ENCODE measurements around the gene ZFP64. TPM values are rescaled to one million over a fixed set of nuclear protein-coding genes. Genes with fewer than 3 reads are reported as not detected.

The ZFP64 gene
- 10 to 100 TPM; 11.5 to 14.4 TPM for total RNA-seq

DNA sequence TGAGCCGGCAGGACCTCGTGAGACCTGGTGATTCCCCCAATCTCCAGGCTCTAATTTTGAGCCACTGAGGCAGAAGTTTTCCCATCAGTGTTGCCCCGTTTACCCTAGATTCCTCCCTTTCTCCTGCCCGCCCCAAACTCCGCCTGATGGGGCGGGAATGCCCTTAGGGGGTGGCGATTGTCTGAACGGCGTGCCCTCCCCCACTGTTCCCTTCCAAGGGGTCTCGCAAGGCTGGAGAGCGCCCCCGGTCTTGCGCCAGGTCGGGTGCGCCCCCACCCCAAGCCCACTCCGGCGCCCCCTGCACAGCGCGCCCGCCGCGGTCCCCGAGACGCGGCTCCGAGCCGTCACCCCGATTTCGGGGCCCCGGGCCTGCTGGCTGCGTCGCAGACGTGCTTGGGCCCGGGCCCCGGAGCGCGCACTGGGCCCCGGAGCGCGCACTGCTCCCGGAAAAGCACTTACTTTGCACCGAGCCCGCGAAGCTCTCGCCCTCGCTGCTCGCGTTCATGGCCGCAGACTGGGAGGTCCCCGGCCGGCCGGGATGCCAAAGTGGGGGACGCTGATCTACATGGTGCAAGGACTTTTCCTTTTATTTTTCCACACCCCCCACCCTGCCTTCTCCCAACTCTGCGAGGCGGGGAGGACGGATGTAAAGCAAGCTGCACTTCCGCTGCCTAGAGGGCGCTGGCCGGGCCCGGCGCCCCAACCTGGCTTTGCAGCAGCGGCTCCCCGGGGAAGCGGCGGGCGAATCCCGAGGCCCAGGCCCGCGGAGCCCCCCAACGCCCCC, at the start of gene ZFP64:
Gene ZFP64, minus strand, starts transcription at position 648 of the 784 bp plus-strand sequence. Its CDS starts 143 bp downstream, at position 505.
- peaks cover 10 to 15% of the 10 kb centered on the region in 2 donors for H3K4me1 ChIP-seq (ENCODE audit: control insufficient read depth in 1 of 2, low read depth in 2 of 2)
- H3K36me3 ChIP-seq, result no peaks in the 10 kb centered on the region
- H3K27ac ChIP-seq, result peak within 1 kb of the TSS; percentile 75 to 82
- H3K9me3 ChIP-seq, result no peaks in the 10 kb centered on the region
- no peaks in the 10 kb centered on the region for H3K27me3 ChIP-seq (replicated peaks; ENCODE audit: insufficient read depth)
- DNase-seq (ENCODE audit: low spot score) (peak; percentile 9), ATAC-seq (ENCODE audit: insufficient number of reproducible peaks, low FRiP score, low read depth) (peak; percentile 70)
- peak within 1 kb of the TSS; percentile 98 for H3K4me3 ChIP-seq
- no peak for TF ChIP-seq CTCF (IDR thresholded peaks at IDR 0.05)

DNA sequence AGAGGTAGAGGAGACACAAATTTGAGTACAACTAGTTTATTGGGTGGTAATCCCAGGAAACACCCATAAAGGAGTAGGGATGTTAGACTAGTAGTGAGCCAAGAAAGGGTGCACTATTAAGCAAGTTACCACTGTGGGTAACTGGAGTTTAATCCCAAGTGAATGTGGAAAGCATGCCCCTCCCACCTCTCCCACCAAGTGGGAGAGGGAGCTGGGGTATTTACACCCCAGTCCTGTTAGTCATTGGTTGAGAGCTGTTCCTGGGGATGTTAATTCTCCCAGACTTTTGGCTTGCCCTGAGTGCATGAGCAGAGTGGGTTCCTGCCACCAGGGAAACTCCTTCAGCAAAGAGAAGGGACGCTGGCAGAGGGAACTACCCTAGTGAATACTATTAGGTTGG, 49.2 kb upstream of the ZFP64 start:
- H3K9me3 ChIP-seq, result no peaks in the 10 kb centered on the region
- no peak for TF ChIP-seq CTCF (IDR thresholded peaks at IDR 0.05)
- DNase-seq (ENCODE audit: low spot score), result no peak

DNA sequence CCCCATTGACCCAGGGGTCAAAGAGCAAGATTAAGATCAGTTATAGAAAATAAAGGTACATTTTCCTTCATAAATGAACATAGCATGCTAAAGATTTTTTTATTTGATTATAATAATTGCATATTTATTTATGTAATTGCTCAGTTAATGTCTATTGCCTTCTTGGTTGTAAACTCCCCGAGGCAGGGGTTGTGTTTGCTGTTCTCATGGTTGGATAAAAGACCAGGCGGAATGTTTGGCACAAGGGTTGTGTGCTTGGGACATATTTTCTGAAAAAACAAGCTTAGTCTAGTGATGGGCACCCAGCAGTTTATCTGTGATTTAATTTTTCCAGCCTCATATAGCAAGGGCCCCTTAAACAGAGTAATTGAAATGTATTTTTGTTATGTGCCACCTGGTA, 47.5 kb upstream of the ZFP64 start:
- no peak for TF ChIP-seq CTCF (IDR thresholded peaks at IDR 0.05)
- Histone ChIP-seq H3K27ac (no peak overlapping the region), H3K36me3 (no peaks in the 10 kb centered on the region), H3K4me1 (ENCODE audit: control insufficient read depth in 1 of 2, low read depth in 2 of 2) (no peaks in the 10 kb centered on the region), H3K9me3 (no peaks in the 10 kb centered on the region), H3K27me3 (replicated peaks; ENCODE audit: insufficient read depth) (no peaks in the 10 kb centered on the region), H3K4me3 (no peak overlapping the region)
- DNase-seq (ENCODE audit: low spot score) (no peak), ATAC-seq (ENCODE audit: insufficient number of reproducible peaks, low FRiP score, low read depth) (no peak)

More for the DNA sequence above, 49.2 kb upstream of the ZFP64 start:
- ATAC-seq (ENCODE audit: insufficient number of reproducible peaks, low FRiP score, low read depth), result no peak
- H3K4me1 ChIP-seq (ENCODE audit: control insufficient read depth in 1 of 2, low read depth in 2 of 2), result no peaks in the 10 kb centered on the region
- H3K27ac ChIP-seq, result no peak overlapping the region
- no peak overlapping the region for H3K4me3 ChIP-seq
- H3K27me3 ChIP-seq (replicated peaks; ENCODE audit: insufficient read depth), result no peaks in the 10 kb centered on the region
- H3K36me3 ChIP-seq, result no peaks in the 10 kb centered on the region

- no peak overlapping the region for H3K27ac ChIP-seq
- H3K9me3 ChIP-seq, result no peaks in the 10 kb centered on the region
- no peak for TF ChIP-seq CTCF (IDR thresholded peaks at IDR 0.05)
- DNase-seq (ENCODE audit: low spot score), result no peak
- ATAC-seq (ENCODE audit: insufficient number of reproducible peaks, low FRiP score, low read depth), result no peak
- H3K4me1 ChIP-seq (ENCODE audit: control insufficient read depth in 1 of 2, low read depth in 2 of 2), result no peaks in the 10 kb centered on the region
- H3K4me3 ChIP-seq, result no peak overlapping the region
- H3K27me3 ChIP-seq (replicated peaks; ENCODE audit: insufficient read depth), result no peaks in the 10 kb centered on the region
- H3K36me3 ChIP-seq, result no peaks in the 10 kb centered on the region
These were observed 44.7 kb upstream of the ZFP64 start for GRCh38 chr20:52236292-52236691.

GRCh38 chr20:52235129-52235528, 43.5 kb upstream of the ZFP64 start:
- DNase-seq (ENCODE audit: low spot score) (no peak), ATAC-seq (ENCODE audit: insufficient number of reproducible peaks, low FRiP score, low read depth) (no peak)
- H3K27me3 ChIP-seq (replicated peaks; ENCODE audit: insufficient read depth), result no peaks in the 10 kb centered on the region
- TF ChIP-seq CTCF (IDR thresholded peaks at IDR 0.05), result no peak
- no peak overlapping the region for H3K27ac ChIP-seq
- H3K4me1 ChIP-seq (ENCODE audit: control insufficient read depth in 1 of 2, low read depth in 2 of 2), result no peaks in the 10 kb centered on the region
- no peaks in the 10 kb centered on the region for H3K9me3 ChIP-seq
- no peak overlapping the region for H3K4me3 ChIP-seq
- no peaks in the 10 kb centered on the region for H3K36me3 ChIP-seq
